ENCODE data around the gene MYADM. TPM values are rescaled to one million over a fixed set of nuclear protein-coding genes. Genes with fewer than 3 reads are reported as not detected.

MYADM gene
- total RNA-seq, 1 donor from 2014 or later, result 96.0 TPM

DNA sequence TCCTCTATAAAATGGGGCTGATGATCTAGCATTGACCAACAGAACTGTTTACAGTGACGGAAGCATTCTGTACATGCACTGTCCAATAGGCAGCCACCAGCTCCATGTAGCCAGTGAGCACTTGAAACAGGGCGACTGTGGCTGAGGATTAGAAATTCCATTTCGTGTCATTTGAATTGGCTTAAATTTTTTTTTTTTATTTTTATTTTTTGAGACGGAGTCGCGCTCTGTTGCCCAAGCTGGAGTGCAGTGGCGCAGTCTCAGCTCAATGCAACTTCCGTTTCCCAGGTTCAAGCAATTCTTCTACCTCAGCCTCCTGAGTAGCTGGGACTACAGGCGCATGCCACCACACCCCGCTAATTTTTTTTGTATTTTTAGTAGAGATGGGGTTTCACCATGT lies 17.4 kb downstream of the MYADM start:
- H3K4me3 ChIP-seq, result no peak overlapping the region
- no peak for DNase-seq
- H3K4me1 ChIP-seq, result peaks cover 18% of the 10 kb centered on the region
- no peak overlapping the region for H3K27ac ChIP-seq (replicated peaks)
- no peaks in the 10 kb centered on the region for H3K9me3 ChIP-seq (replicated peaks)
- H3K36me3 ChIP-seq, result no peaks in the 10 kb centered on the region
- peaks cover 83% of the 10 kb centered on the region for H3K27me3 ChIP-seq (ENCODE audit: low read depth)
- intact Hi-C loops (cut with micrococcal nuclease), result no loop called here
- TF ChIP-seq, protein P1, sequence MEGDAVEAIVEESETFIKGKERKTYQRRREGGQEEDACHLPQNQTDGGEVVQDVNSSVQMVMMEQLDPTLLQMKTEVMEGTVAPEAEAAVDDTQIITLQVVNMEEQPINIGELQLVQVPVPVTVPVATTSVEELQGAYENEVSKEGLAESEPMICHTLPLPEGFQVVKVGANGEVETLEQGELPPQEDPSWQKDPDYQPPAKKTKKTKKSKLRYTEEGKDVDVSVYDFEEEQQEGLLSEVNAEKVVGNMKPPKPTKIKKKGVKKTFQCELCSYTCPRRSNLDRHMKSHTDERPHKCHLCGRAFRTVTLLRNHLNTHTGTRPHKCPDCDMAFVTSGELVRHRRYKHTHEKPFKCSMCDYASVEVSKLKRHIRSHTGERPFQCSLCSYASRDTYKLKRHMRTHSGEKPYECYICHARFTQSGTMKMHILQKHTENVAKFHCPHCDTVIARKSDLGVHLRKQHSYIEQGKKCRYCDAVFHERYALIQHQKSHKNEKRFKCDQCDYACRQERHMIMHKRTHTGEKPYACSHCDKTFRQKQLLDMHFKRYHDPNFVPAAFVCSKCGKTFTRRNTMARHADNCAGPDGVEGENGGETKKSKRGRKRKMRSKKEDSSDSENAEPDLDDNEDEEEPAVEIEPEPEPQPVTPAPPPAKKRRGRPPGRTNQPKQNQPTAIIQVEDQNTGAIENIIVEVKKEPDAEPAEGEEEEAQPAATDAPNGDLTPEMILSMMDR (IDR thresholded peaks at IDR 0.05; ENCODE audit: borderline replicate concordance), result no peak

GRCh38 chr19:53892301-53892980 lies 24.8 kb downstream of the MYADM start:
- no peak for DNase-seq
- H3K27ac ChIP-seq (replicated peaks), result no peak overlapping the region
- H3K27me3 ChIP-seq (ENCODE audit: low read depth), result peaks cover 88% of the 10 kb centered on the region
- peaks cover 5% of the 10 kb centered on the region for H3K4me1 ChIP-seq
- intact Hi-C loops (cut with micrococcal nuclease), result no loop called here
- TF ChIP-seq, protein P1 (IDR thresholded peaks at IDR 0.05; ENCODE audit: borderline replicate concordance), result no peak
- H3K9me3 ChIP-seq (replicated peaks), result no peaks in the 10 kb centered on the region
- H3K36me3 ChIP-seq, result no peaks in the 10 kb centered on the region
- no peak overlapping the region for H3K4me3 ChIP-seq

DNA sequence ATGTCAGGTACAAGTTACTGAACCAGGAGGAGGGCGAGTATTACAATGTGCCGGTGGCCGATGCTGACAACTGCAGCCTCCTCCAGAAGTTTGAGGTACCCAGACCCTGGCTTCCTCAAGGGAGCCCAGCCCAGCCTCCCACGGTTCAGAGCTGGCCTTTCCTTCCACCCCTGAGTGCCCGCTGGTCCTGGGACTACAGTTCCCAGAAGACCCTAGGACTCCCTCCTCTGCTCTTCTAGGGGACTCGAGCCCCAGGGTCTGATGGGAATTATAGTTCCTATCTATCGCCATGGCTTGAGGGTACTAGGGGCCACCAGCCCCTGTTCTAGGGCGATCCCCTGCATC lies 25.3 kb downstream of the MYADM start:
- intact Hi-C loops (cut with micrococcal nuclease), result no loop called here
- H3K4me1 ChIP-seq, result peaks cover 5% of the 10 kb centered on the region
- DNase-seq, result no peak
- no peaks in the 10 kb centered on the region for H3K9me3 ChIP-seq (replicated peaks)
- peaks cover 90% of the 10 kb centered on the region for H3K27me3 ChIP-seq (ENCODE audit: low read depth)
- no peak overlapping the region for H3K27ac ChIP-seq (replicated peaks)
- H3K4me3 ChIP-seq, result no peak overlapping the region
- TF ChIP-seq, protein P1 (IDR thresholded peaks at IDR 0.05; ENCODE audit: borderline replicate concordance), result no peak
- no peaks in the 10 kb centered on the region for H3K36me3 ChIP-seq

DNA sequence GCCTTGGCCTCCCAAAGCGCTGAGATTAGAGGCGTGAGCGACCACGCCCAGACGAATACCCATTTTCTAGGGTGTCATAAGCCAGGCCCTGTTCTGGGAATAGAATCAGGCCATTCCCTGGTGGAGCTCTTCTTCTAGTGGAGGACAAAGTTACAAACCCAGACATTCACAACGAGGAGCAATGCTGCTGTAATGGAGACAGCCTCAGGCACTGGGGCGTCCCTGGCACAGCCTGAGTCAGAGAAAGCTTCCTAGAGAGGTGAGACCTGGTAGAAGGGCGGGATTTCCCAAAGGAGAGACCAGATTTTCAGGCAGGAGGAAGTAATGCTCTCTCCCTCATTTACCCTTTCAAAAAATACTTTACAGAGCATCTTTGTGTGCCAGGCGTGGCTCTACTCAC lies 27.0 kb downstream of the MYADM start:
- peaks cover 4% of the 10 kb centered on the region for H3K4me1 ChIP-seq
- TF ChIP-seq, protein P1 (IDR thresholded peaks at IDR 0.05; ENCODE audit: borderline replicate concordance), result no peak
- intact Hi-C loops (cut with micrococcal nuclease), result no loop called here
- no peaks in the 10 kb centered on the region for H3K36me3 ChIP-seq
- DNase-seq, result no peak
- H3K4me3 ChIP-seq, result no peak overlapping the region
- no peaks in the 10 kb centered on the region for H3K9me3 ChIP-seq (replicated peaks)
- peaks cover 99% of the 10 kb centered on the region for H3K27me3 ChIP-seq (ENCODE audit: low read depth)
- H3K27ac ChIP-seq (replicated peaks), result no peak overlapping the region

DNA sequence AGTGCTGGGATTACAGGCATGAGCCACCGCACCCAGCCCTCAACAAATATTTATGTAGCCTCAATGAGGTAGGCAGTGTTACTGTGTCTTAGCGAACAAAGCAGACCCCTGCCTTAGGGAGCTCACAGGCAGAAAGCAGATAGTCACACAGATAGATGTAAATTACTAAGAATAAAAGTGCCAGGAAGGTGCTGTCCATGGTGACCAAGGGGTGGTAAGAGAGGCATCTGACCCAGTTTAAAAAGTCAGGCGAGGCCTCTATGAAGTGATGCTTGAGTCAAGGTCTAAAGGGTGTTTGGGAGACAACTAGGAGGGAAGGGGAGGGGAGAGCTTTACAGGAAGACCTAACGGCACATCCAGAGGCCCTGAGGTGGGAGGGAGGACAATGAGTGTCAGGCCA lies 29.0 kb downstream of the MYADM start:
- no peaks in the 10 kb centered on the region for H3K9me3 ChIP-seq (replicated peaks)
- intact Hi-C loops (cut with micrococcal nuclease), result no loop called here
- H3K4me3 ChIP-seq, result no peak overlapping the region
- no peak for DNase-seq
- H3K27me3 ChIP-seq (ENCODE audit: low read depth), result peaks cover 99% of the 10 kb centered on the region
- no peak overlapping the region for H3K27ac ChIP-seq (replicated peaks)
- no peaks in the 10 kb centered on the region for H3K4me1 ChIP-seq
- TF ChIP-seq, protein P1 (IDR thresholded peaks at IDR 0.05; ENCODE audit: borderline replicate concordance), result no peak
- no peaks in the 10 kb centered on the region for H3K36me3 ChIP-seq
